Effector memory CD8-positive, alpha-beta T cell (primary cell): Measurements from ENCODE around the gene PTMS.

Experiments used
- ATAC-seq: fragments of 150-1000 bp; cut with Tn5 transposase; replicated peaks from 2 replicates; pipeline ENCODE4 v1.10.0; 2021; ENCODE audit warnings: mild to moderate bottlenecking, moderate library complexity
- DNase-seq, 3 experiments: peaks; one replicate each; pipeline ENCODE4 v3.0.0; 2021
- H3K27ac Mint-ChIP-seq, 2 donors: one replicate each; pipeline ENCODE4 v1.8.0; 2022; ENCODE audit warnings: mild to moderate bottlenecking in 2 of 2, mixed read lengths in 2 of 2, moderate library complexity in 2 of 2
- H3K27me3 Mint-ChIP-seq, 2 donors: one replicate each; pipeline ENCODE4 v1.8.0; 2022; ENCODE audit warnings: mixed read lengths in 2 of 2
- H3K36me3 Mint-ChIP-seq: one replicate; pipeline ENCODE4 v1.8.0; 2022; ENCODE audit warnings: mild to moderate bottlenecking, moderate library complexity, mixed read lengths; ENCODE audit not compliant: insufficient read depth
- H3K4me1 Mint-ChIP-seq, 2 donors: one replicate each; pipeline ENCODE4 v1.8.0; 2022; ENCODE audit warnings: low read depth in 2 of 2, mixed read lengths in 2 of 2
- H3K4me3 Mint-ChIP-seq, 2 donors: one replicate each; pipeline ENCODE4 v1.8.0; 2022; ENCODE audit warnings: mild to moderate bottlenecking in 2 of 2, mixed read lengths in 2 of 2, moderate library complexity in 2 of 2
- H3K9me3 Mint-ChIP-seq, 2 donors: one replicate each; pipeline ENCODE4 v1.8.0; 2022; ENCODE audit warnings: mixed read lengths in 2 of 2

Gene PTMS

GRCh38 chr12:6792522-6793201, 26.5 kb downstream of the PTMS start:
- peak; percentile 61 for ATAC-seq
- peaks cover 5 to 11% of the 10 kb centered on the region in 2 donors for H3K4me1 Mint-ChIP-seq
- H3K9me3 Mint-ChIP-seq, result no peaks in the 10 kb centered on the region
- no peak overlapping the region for H3K27ac Mint-ChIP-seq
- peaks cover 29 to 34% of the 10 kb centered on the region in 2 donors for H3K27me3 Mint-ChIP-seq
- H3K36me3 Mint-ChIP-seq, result peaks cover 5% of the 10 kb centered on the region
- peak overlapping the region in 1 of 2 donors; percentile 50 for H3K4me3 Mint-ChIP-seq
- DNase-seq, result no peak

- DNase-seq, result no peak
- Mint-ChIP-seq H3K27me3 (peaks cover 34 to 38% of the 10 kb centered on the region in 2 donors), H3K4me1 (peaks cover 5 to 11% of the 10 kb centered on the region in 2 donors), H3K36me3 (peaks cover 5% of the 10 kb centered on the region), H3K9me3 (no peaks in the 10 kb centered on the region), H3K27ac (no peak overlapping the region), H3K4me3 (no peak overlapping the region)
- no peak for ATAC-seq
Observed at GRCh38 chr12:6795088-6795487, 28.9 kb downstream of the PTMS start.

- ATAC-seq, result no peak
- H3K27me3 Mint-ChIP-seq, result peaks cover 34 to 38% of the 10 kb centered on the region in 2 donors
- peaks cover 5 to 11% of the 10 kb centered on the region in 2 donors for H3K4me1 Mint-ChIP-seq
- no peaks in the 10 kb centered on the region for H3K9me3 Mint-ChIP-seq
- H3K27ac Mint-ChIP-seq, result no peak overlapping the region
- no peak for DNase-seq
- no peak overlapping the region for H3K4me3 Mint-ChIP-seq
- H3K36me3 Mint-ChIP-seq, result peaks cover 6% of the 10 kb centered on the region
Observed at GRCh38 chr12:6796576-6796975, 30.4 kb downstream of the PTMS start.

DNA sequence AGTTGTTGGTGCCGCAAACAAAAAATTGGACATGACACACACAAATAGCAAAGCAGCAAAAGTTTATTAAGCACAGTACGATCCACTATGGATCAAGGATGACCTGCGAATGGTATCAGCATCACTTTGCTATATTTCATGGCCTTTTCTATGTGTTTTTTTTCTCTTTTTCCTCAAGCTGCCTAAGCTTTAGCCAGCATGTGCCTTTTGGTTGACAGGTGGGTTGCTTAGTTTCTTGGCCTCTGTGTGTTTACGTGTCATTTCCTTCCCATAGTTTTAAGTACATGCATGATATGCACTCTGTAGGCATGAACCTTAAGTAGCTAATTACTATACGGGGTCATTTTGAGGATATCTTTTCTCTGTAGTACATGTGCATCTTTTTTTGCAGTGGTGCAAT, 33.0 kb downstream of the PTMS start:
- Mint-ChIP-seq H3K36me3 (peaks cover 14% of the 10 kb centered on the region), H3K27ac (no peak overlapping the region), H3K4me1 (no peaks in the 10 kb centered on the region), H3K9me3 (no peaks in the 10 kb centered on the region), H3K4me3 (no peak overlapping the region), H3K27me3 (peaks cover 26 to 38% of the 10 kb centered on the region in 2 donors)
- no peak for DNase-seq
- ATAC-seq, result no peak

DNA sequence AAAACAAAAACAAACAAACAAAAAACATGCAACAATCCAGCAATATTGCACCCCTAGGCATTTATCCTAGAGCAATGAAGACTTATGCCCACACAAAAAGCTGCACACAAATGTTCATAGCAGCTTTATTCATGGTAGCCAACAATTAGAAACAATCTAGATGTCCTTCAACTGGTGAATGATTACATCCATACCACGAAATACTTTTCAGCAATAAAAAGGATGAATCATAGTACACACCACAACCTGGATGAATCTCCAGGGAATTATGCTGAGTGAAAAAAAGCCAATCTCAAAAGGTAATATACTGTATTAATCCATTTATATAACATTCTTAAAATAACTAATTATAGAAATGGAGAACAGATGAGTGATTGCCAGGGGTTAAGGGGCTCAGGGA, 41.0 kb downstream of the PTMS start:
- DNase-seq (no peak), ATAC-seq (no peak)
- no peaks in the 10 kb centered on the region for H3K9me3 Mint-ChIP-seq
- no peaks in the 10 kb centered on the region for H3K4me1 Mint-ChIP-seq
- H3K4me3 Mint-ChIP-seq, result no peak overlapping the region
- no peak overlapping the region for H3K27ac Mint-ChIP-seq
- no peaks in the 10 kb centered on the region for H3K27me3 Mint-ChIP-seq
- peaks cover 13% of the 10 kb centered on the region for H3K36me3 Mint-ChIP-seq

- H3K36me3 Mint-ChIP-seq, result peaks cover 12% of the 10 kb centered on the region
- DNase-seq, result no peak
- no peak overlapping the region for H3K27ac Mint-ChIP-seq
- H3K9me3 Mint-ChIP-seq, result no peaks in the 10 kb centered on the region
- no peak overlapping the region for H3K4me3 Mint-ChIP-seq
- peaks cover 4% of the 10 kb centered on the region in 2 donors for H3K27me3 Mint-ChIP-seq
- ATAC-seq, result no peak
- H3K4me1 Mint-ChIP-seq, result no peaks in the 10 kb centered on the region
Observed at GRCh38 chr12:6809056-6809455, 42.9 kb downstream of the PTMS start.

DNA sequence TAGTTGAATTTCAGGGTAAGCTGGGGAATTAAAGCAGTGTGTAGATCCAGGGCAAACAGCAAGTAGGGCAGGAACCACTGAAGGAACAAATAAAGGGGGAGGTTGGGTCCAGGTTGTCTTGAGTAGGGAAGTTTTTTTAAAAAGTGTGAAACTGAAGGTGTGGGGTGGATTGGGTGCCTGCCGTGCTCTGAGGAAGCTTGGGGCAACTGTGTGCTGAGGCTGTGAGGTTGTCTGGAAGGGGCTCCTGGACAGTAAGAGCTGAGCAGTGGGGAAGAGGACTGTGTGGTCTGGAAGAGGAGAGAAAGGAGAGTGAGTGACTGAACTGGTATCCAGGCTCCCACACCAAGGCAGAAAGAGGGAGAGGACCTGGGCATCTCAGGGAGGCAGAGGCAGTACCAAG, 44.6 kb downstream of the PTMS start:
- H3K9me3 Mint-ChIP-seq, result no peaks in the 10 kb centered on the region
- DNase-seq (no peak), ATAC-seq (no peak)
- H3K27ac Mint-ChIP-seq, result no peak overlapping the region
- peaks cover 9% of the 10 kb centered on the region for H3K36me3 Mint-ChIP-seq
- H3K27me3 Mint-ChIP-seq, result peaks cover 13 to 19% of the 10 kb centered on the region in 2 donors
- H3K4me1 Mint-ChIP-seq, result no peaks in the 10 kb centered on the region
- H3K4me3 Mint-ChIP-seq, result no peak overlapping the region

GRCh38 chr12:6813363-6813762, 47.2 kb downstream of the PTMS start:
- Mint-ChIP-seq H3K36me3 (peaks cover 4% of the 10 kb centered on the region), H3K4me1 (no peaks in the 10 kb centered on the region), H3K27me3 (peaks cover 13 to 19% of the 10 kb centered on the region in 2 donors), H3K4me3 (no peak overlapping the region), H3K9me3 (no peaks in the 10 kb centered on the region), H3K27ac (no peak overlapping the region)
- DNase-seq (no peak), ATAC-seq (no peak)

- Mint-ChIP-seq H3K27ac (peak overlapping the region in 1 of 2 donors; percentile 39), H3K4me1 (peaks cover 0 to 7% of the 10 kb centered on the region in 2 donors), H3K9me3 (no peaks in the 10 kb centered on the region), H3K27me3 (peaks cover 23 to 35% of the 10 kb centered on the region in 2 donors), H3K4me3 (no peak overlapping the region), H3K36me3 (no peaks in the 10 kb centered on the region)
- no peak for ATAC-seq
- no peak for DNase-seq
Observed at GRCh38 chr12:6816598-6816997, 50.4 kb downstream of the PTMS start.

DNA sequence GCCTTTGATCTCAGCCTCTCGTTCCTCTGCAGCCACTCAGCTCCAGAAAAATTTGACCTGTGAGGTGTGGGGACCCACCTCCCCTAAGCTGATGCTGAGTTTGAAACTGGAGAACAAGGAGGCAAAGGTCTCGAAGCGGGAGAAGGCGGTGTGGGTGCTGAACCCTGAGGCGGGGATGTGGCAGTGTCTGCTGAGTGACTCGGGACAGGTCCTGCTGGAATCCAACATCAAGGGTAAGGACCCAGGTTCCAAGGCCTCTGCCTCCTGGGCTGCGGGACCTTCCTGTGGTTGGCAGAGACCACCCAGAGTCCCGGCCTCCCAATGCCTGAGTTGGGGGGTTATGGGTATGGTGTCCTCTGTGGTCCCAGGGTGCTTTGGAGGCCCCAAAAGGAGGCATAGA, 50.9 kb downstream of the PTMS start:
- ATAC-seq, result no peak
- Mint-ChIP-seq H3K9me3 (no peaks in the 10 kb centered on the region), H3K4me3 (no peak overlapping the region), H3K36me3 (no peaks in the 10 kb centered on the region), H3K27ac (peak overlapping the region in 1 of 2 donors; percentile 39), H3K4me1 (peaks cover 3 to 10% of the 10 kb centered on the region in 2 donors), H3K27me3 (peaks cover 27 to 40% of the 10 kb centered on the region in 2 donors)
- no peak for DNase-seq

DNA sequence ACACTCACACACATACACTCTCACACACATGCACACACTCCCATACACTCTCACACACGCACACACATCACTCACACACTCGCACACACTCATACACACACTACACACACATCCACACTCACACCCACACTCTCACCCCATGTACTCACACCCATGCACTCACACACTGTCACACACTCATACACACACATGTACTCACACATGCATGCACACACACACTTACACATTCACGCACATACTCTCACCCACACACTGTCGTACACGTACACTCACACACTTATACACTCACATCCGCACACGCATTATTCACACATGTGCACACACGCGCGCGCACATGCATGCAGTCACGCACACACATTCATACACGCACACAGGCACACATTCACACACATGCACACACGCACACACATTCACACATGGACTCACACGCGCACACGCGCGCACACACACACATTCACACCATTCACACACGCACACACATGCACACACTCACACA, 51.5 kb downstream of the PTMS start:
- no peak overlapping the region for H3K4me3 Mint-ChIP-seq

GRCh38 chr12:6818222-6818621, 52.1 kb downstream of the PTMS start:
- Mint-ChIP-seq H3K27me3 (peaks cover 38 to 51% of the 10 kb centered on the region in 2 donors), H3K27ac (no peak overlapping the region), H3K4me1 (peaks cover 4 to 11% of the 10 kb centered on the region in 2 donors), H3K9me3 (no peaks in the 10 kb centered on the region), H3K4me3 (no peak overlapping the region), H3K36me3 (no peaks in the 10 kb centered on the region)
- DNase-seq (no peak), ATAC-seq (no peak)

More for the DNA sequence above, 51.5 kb downstream of the PTMS start:
- Mint-ChIP-seq H3K27me3 (peaks cover 33 to 46% of the 10 kb centered on the region in 2 donors), H3K27ac (no peak overlapping the region), H3K36me3 (no peaks in the 10 kb centered on the region), H3K4me1 (peaks cover 4 to 11% of the 10 kb centered on the region in 2 donors), H3K9me3 (no peaks in the 10 kb centered on the region)
- ATAC-seq (no peak), DNase-seq (no peak)

- Mint-ChIP-seq H3K27ac (no peak overlapping the region), H3K4me1 (peaks cover 4 to 11% of the 10 kb centered on the region in 2 donors), H3K4me3 (no peak overlapping the region), H3K9me3 (no peaks in the 10 kb centered on the region), H3K27me3 (peaks cover 42 to 55% of the 10 kb centered on the region in 2 donors), H3K36me3 (no peaks in the 10 kb centered on the region)
- no peak for ATAC-seq
- DNase-seq, result no peak
Observed at GRCh38 chr12:6818645-6819044, 52.5 kb downstream of the PTMS start.
